GM10847 (cell line): Measurements from ENCODE around the gene NNAT.

Experiments used
- POLR2A ChIP-seq: IDR thresholded peaks from 2 replicates; pipeline ENCODE4 v1.6.1; 2011; ENCODE audit not compliant: insufficient read length; ENCODE audit errors: extremely low read depth

The NNAT gene

GRCh38 chr20:37526839-37527637 is 6.0 kb downstream of the NNAT start:
- TF ChIP-seq POLR2A = no peak

GRCh38 chr20:37527638-37528445 is 6.8 kb downstream of the NNAT start, which contains the start of gene BLCAP:
BLCAP (minus strand) TSS chr20:37527876; CDS start chr20:37519174, 8,702 bp downstream.
- TF ChIP-seq POLR2A = peak; percentile 66

GRCh38 chr20:37528446-37529213 is 7.6 kb downstream of the NNAT start:
- TF ChIP-seq POLR2A = no peak

GRCh38 chr20:37529214-37529967 is 8.3 kb downstream of the NNAT start:
- no peak for TF ChIP-seq POLR2A

GRCh38 chr20:37529968-37530600 is 9.0 kb downstream of the NNAT start:
- TF ChIP-seq POLR2A = no peak

GRCh38 chr20:37530696-37531095 is 9.6 kb downstream of the NNAT start:
- TF ChIP-seq POLR2A = no peak

- no peak for TF ChIP-seq POLR2A
These were observed 10.8 kb downstream of the NNAT start for GRCh38 chr20:37531856-37532255.

GRCh38 chr20:37533154-37533715 is 12.2 kb downstream of the NNAT start:
- TF ChIP-seq POLR2A = no peak

GRCh38 chr20:37534401-37535157 is 13.5 kb downstream of the NNAT start:
- TF ChIP-seq POLR2A = no peak

GRCh38 chr20:37535443-37536132 is 14.5 kb downstream of the NNAT start:
- no peak for TF ChIP-seq POLR2A

- TF ChIP-seq POLR2A = no peak
These were observed 16.5 kb downstream of the NNAT start for GRCh38 chr20:37537505-37537904.

GRCh38 chr20:37538003-37538402 is 17.0 kb downstream of the NNAT start:
- TF ChIP-seq POLR2A = no peak

- TF ChIP-seq POLR2A = no peak
These were observed 18.4 kb downstream of the NNAT start for GRCh38 chr20:37539424-37539823.
